ENCODE measurements around the gene COL5A3.

The COL5A3 gene

GRCh38 chr19:9917321-9917720 is 93.0 kb downstream of the COL5A3 start:
- no peak overlapping the region for H3K4me3 ChIP-seq (ENCODE audit: low read depth, low read length)
- no peak for TF ChIP-seq CTCF (IDR thresholded peaks at IDR 0.05; ENCODE audit: low read depth, low read length)
- H3K27me3 ChIP-seq, result peaks cover 17% of the 10 kb centered on the region
- H3K9me3 ChIP-seq, result no peaks in the 10 kb centered on the region; the same call in 1 of the 2 replicates
- peak; percentile 50 for DNase-seq
- no peaks in the 10 kb centered on the region for H3K36me3 ChIP-seq
- no peaks in the 10 kb centered on the region for H3K4me1 ChIP-seq

- no peaks in the 10 kb centered on the region for H3K4me1 ChIP-seq
- DNase-seq, result no peak
These were observed 93.6 kb downstream of the COL5A3 start for GRCh38 chr19:9916719-9917118.

GRCh38 chr19:9914315-9915207 is 95.7 kb downstream of the COL5A3 start:
- no peaks in the 10 kb centered on the region for H3K36me3 ChIP-seq
- peak; percentile 67 for DNase-seq
- H3K9me3 ChIP-seq, result no peaks in the 10 kb centered on the region
- peaks cover 17% of the 10 kb centered on the region for H3K27me3 ChIP-seq
- peak overlapping the region; percentile 23 for H3K4me3 ChIP-seq (ENCODE audit: low read depth, low read length)
- H3K4me1 ChIP-seq, result no peaks in the 10 kb centered on the region
- peak; percentile 42 for TF ChIP-seq CTCF (IDR thresholded peaks at IDR 0.05; ENCODE audit: low read depth, low read length)

More at GRCh38 chr19:9916719-9917118, 93.6 kb downstream of the COL5A3 start:
- TF ChIP-seq CTCF (IDR thresholded peaks at IDR 0.05; ENCODE audit: low read depth, low read length), result no peak
- H3K36me3 ChIP-seq, result no peaks in the 10 kb centered on the region
- H3K9me3 ChIP-seq, result no peaks in the 10 kb centered on the region; the same call in 1 of the 2 replicates
- no peak overlapping the region for H3K4me3 ChIP-seq (ENCODE audit: low read depth, low read length)
- peaks cover 17% of the 10 kb centered on the region for H3K27me3 ChIP-seq

GRCh38 chr19:9914001-9914314 is 96.3 kb downstream of the COL5A3 start:
- no peak overlapping the region; the same call in 1 of the 2 replicates for H3K4me3 ChIP-seq (ENCODE audit: low read depth, low read length)
- H3K4me1 ChIP-seq, result no peaks in the 10 kb centered on the region
- no peaks in the 10 kb centered on the region for H3K36me3 ChIP-seq
- no peak for DNase-seq
- no peaks in the 10 kb centered on the region for H3K9me3 ChIP-seq
- peaks cover 17% of the 10 kb centered on the region for H3K27me3 ChIP-seq
- no peak for TF ChIP-seq CTCF (IDR thresholded peaks at IDR 0.05; ENCODE audit: low read depth, low read length)

GRCh38 chr19:9913237-9914000 is 96.9 kb downstream of the COL5A3 start:
- no peak for DNase-seq
- H3K9me3 ChIP-seq, result no peaks in the 10 kb centered on the region
- H3K4me3 ChIP-seq (ENCODE audit: low read depth, low read length), result no peak overlapping the region
- H3K27me3 ChIP-seq, result peaks cover 17% of the 10 kb centered on the region
- no peaks in the 10 kb centered on the region for H3K36me3 ChIP-seq
- TF ChIP-seq CTCF (IDR thresholded peaks at IDR 0.05; ENCODE audit: low read depth, low read length), result no peak
- no peaks in the 10 kb centered on the region for H3K4me1 ChIP-seq
